Hepatocyte (in vitro differentiated cells): ENCODE measurements around the gene ANO2. TPM values are rescaled to one million over a fixed set of nuclear protein-coding genes. Genes with fewer than 3 reads are reported as not detected.

ENCODE experiments used
- DNase-seq: peaks from one replicate; pipeline ENCODE4 v3.0.0-alpha.2; 2016; ENCODE audit warnings: low spot score
- H2AFZ ChIP-seq: fragments of 200-600 bp; sonication (generic); 2 replicates; pipeline ENCODE4 v1.6.0; 2016; ENCODE audit warnings: antibody characterized with exemption, mild to moderate bottlenecking
- H3K27ac ChIP-seq: fragments of 200-600 bp; sonication (generic); 2 replicates; pipeline ENCODE4 v1.5.1; 2016; ENCODE audit warnings: mild to moderate bottlenecking
- H3K27me3 ChIP-seq: fragments of 200-600 bp; sonication (generic); 2 replicates; pipeline ENCODE4 v1.6.1; 2016
- H3K36me3 ChIP-seq: fragments of 200-600 bp; sonication (generic); replicated peaks from 2 replicates; pipeline ENCODE4 v1.5.1; 2016; ENCODE audit warnings: low read depth; ENCODE audit not compliant: insufficient read depth
- H3K4me1 ChIP-seq: fragments of 200-600 bp; sonication (generic); 2 replicates; pipeline ENCODE4 v1.5.1; 2016; ENCODE audit warnings: mild to moderate bottlenecking, moderate library complexity; ENCODE audit not compliant: insufficient read depth
- H3K4me2 ChIP-seq: fragments of 200-600 bp; sonication (generic); 2 replicates; pipeline ENCODE4 v1.6.0; 2016
- H3K4me3 ChIP-seq: fragments of 200-600 bp; sonication (generic); 2 replicates; pipeline ENCODE4 v1.5.1; 2016; ENCODE audit warnings: mild to moderate bottlenecking
- H3K79me2 ChIP-seq: fragments of 200-600 bp; sonication (generic); 2 replicates; pipeline ENCODE4 v1.6.0; 2017; ENCODE audit warnings: mild to moderate bottlenecking
- H3K9me2 ChIP-seq: fragments of 200-600 bp; sonication (generic); replicated peaks from 2 replicates; pipeline ENCODE4 v1.6.0; 2017; ENCODE audit warnings: mild to moderate bottlenecking; ENCODE audit not compliant: insufficient read depth
- H3K9me3 ChIP-seq: fragments of 200-600 bp; sonication (generic); 2 replicates; pipeline ENCODE4 v1.5.1; 2016; ENCODE audit warnings: low read depth, mild to moderate bottlenecking
- H4K20me1 ChIP-seq: fragments of 200-600 bp; sonication (generic); 2 replicates; pipeline ENCODE4 v1.6.0; 2016; ENCODE audit warnings: mild to moderate bottlenecking; ENCODE audit not compliant: insufficient read depth, poor library complexity, severe bottlenecking
- CTCF ChIP-seq: fragments of 200-600 bp; sonication (generic); IDR thresholded peaks from 2 replicates; pipeline ENCODE4 v1.5.1; 2016; ENCODE audit warnings: antibody characterized with exemption, mild to moderate bottlenecking; ENCODE audit not compliant: poor library complexity
- EZH2 ChIP-seq: fragments of 200-600 bp; sonication (generic); IDR thresholded peaks from 2 replicates; pipeline ENCODE4 v1.6.1; 2016; ENCODE audit warnings: antibody characterized with exemption, mild to moderate bottlenecking, borderline replicate concordance
- EZH2phosphoT487 ChIP-seq: fragments of 200-600 bp; sonication (generic); IDR thresholded peaks from one replicate; pipeline ENCODE4 v1.6.1; 2018; ENCODE audit warnings: antibody characterized with exemption, mild to moderate bottlenecking, low read depth, moderate library complexity; ENCODE audit not compliant: unreplicated experiment, severe bottlenecking
- WGBS: methylation state at CpG from one replicate; pipeline ENCODE4 v1.1.6; 2016; ENCODE audit warnings: low lambda C conversion rate; ENCODE audit errors: missing lambda C conversion rate; 5-methylcytosine and 5-hydroxymethylcytosine counted together
- polyA plus RNA-seq: library from polyadenylated mRNA; unstranded; fragments of >200 nt; fragmentation: Nextera tagmentation; extraction: Ambion mirVana; gene quantifications from 2 replicates; pipeline ENCODE4 v1.2.1, GENCODE V29; 2016
- total RNA-seq: library from RNA; depleted of rRNA; stranded (reverse); fragments of >200 nt; gene quantifications from 2 replicates; pipeline ENCODE4 v1.2.3, GENCODE V29; 2014

ANO2 gene
- total RNA-seq (0.44 and 1.9 TPM in 2 replicates), polyA plus RNA-seq (1.0 TPM in 1 of 2 replicates, not detected in the other)

DNA sequence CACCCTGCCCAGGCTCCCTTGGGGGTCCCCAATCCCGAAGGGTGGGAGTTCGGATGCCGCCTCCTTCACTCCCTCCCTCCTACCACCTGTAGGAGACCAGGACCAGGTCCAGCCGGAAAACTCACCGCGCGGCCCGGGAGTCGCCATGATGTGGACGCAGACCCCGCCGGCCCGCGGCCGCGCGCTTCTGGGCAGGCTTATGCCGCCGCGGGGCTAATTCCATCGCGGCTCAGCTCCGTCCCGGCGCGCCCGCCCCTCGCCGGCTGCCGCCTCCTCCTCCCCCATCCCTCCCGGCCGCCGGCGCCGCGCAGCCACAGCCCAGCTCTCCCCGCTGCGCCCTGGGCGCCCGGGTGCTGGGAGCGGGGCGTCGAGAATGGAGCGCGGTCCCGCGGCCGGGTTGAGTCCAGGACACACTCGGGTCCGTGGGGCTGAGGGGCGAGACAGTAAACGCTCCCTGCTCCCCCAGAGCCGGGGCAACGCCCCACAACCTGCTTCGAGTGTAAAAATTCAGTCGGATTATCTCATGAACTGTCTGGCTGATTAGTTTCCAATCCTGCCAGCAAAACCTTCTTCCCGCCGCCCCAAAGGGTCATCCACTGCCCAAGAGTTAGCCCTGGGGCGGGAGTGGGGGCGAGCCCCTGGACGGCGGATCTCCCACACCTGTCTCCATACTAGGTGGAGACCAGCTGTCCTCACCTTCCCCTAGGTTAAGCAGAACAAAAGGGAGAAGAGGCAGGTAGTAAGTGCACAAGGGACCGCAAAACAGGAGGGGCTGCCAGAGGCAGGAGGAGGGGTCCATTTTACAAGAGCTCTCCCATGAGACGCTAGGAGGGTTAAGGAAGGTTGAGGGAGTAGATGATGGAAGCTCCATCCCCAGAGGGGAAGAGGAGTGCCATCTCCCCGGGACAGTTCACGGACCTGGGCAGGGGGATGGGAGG is at the start of gene ANO2:
Gene ANO2 (minus strand): TSS at position 189 of the 938 bp plus-strand sequence. CDS start 42 bp downstream, at position 147.
- Histone ChIP-seq H3K4me3 (peak within 1 kb of the TSS; percentile 43), H3K27ac (no peak within 1 kb of the TSS), H3K9me2 (no peaks in the 10 kb centered on the region), H3K4me2 (peak within 1 kb of the TSS; percentile 94), H3K79me2 (no peaks in the 10 kb centered on the region), H3K9me3 (no peaks in the 10 kb centered on the region), H4K20me1 (no peaks in the 10 kb centered on the region), H2AFZ (peak within 1 kb of the TSS; percentile 92), H3K4me1 (no peaks in the 10 kb centered on the region), H3K27me3 (peaks cover 53% of the 10 kb centered on the region), H3K36me3 (no peaks in the 10 kb centered on the region)
- 4% methylated on average over 44 of the region's 66 CpGs for WGBS
- no peak for TF ChIP-seq CTCF
- TF ChIP-seq EZH2phosphoT487 = no peak
- TF ChIP-seq EZH2 = peak; percentile 17
- peak; percentile 73 for DNase-seq

DNA sequence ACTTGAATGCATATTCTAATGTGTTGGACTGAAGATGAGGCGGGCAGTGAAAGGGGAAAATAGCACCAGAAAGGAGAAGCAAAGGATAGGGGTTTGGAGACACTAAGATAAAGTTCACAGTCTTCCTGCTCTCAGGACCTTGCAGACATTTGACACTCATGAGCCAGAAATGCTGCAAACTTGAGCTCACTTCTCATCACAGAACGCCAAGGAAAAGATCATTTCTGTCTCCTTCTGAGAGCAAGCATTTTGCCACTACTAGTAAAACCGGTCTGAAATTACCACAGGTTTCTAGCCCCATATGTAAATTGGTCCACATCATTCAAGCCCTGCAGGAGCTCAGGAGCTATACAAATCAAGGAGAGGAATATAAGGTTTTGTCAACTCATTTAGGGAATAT is 44.6 kb upstream of the ANO2 start:
- Histone ChIP-seq H3K4me1 (no peaks in the 10 kb centered on the region), H3K27ac (no peak overlapping the region), H4K20me1 (no peaks in the 10 kb centered on the region), H3K4me2 (no peak overlapping the region), H3K9me3 (no peaks in the 10 kb centered on the region), H3K36me3 (no peaks in the 10 kb centered on the region), H3K79me2 (no peaks in the 10 kb centered on the region), H3K4me3 (no peak overlapping the region), H3K9me2 (no peaks in the 10 kb centered on the region), H2AFZ (no peak overlapping the region), H3K27me3 (no peaks in the 10 kb centered on the region)
- 78% methylated on average over 3 of the region's 3 CpGs for WGBS
- TF ChIP-seq EZH2 = no peak
- TF ChIP-seq EZH2phosphoT487 = no peak
- DNase-seq = no peak

GRCh38 chr12:5988659-5989116 is 43.6 kb upstream of the ANO2 start:
- H3K27me3 ChIP-seq = no peaks in the 10 kb centered on the region
- no peaks in the 10 kb centered on the region for H3K4me1 ChIP-seq
- TF ChIP-seq CTCF = peak; percentile 99
- TF ChIP-seq EZH2 = no peak
- TF ChIP-seq EZH2phosphoT487 = no peak
- H3K9me2 ChIP-seq = no peaks in the 10 kb centered on the region
- peak; percentile 91 for DNase-seq
- no peaks in the 10 kb centered on the region for H4K20me1 ChIP-seq
- no peak overlapping the region for H3K27ac ChIP-seq
- H3K36me3 ChIP-seq = no peaks in the 10 kb centered on the region
- no peak overlapping the region for H3K4me2 ChIP-seq
- no peak overlapping the region for H3K4me3 ChIP-seq
- H2AFZ ChIP-seq = no peak overlapping the region
- WGBS = 7% methylated on average over 10 of the region's 10 CpGs
- no peaks in the 10 kb centered on the region for H3K9me3 ChIP-seq
- H3K79me2 ChIP-seq = no peaks in the 10 kb centered on the region

DNA sequence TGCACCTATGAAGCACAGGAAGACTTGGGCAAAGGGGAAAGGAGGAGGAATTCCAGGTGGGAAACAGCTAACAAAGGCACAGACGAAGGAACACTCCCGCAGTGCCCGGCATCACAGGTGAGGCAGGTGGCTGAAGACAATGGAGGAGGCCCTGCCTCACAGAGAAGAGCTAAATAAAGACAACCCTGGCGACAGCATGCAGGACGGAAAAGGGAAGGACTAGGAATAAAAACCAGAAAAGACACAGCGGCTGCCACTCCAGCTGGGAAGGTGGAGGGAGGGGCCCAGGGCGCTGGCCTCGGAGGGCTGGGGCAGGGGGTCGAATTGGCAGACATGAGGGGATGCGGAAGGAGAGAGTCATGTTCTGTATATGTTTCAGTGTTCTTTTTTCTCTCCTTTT is 43.0 kb upstream of the ANO2 start:
- H3K27me3 ChIP-seq = no peaks in the 10 kb centered on the region
- no peaks in the 10 kb centered on the region for H3K4me1 ChIP-seq
- 64% methylated on average over 10 of the region's 10 CpGs for WGBS
- H4K20me1 ChIP-seq = no peaks in the 10 kb centered on the region
- H3K79me2 ChIP-seq = no peaks in the 10 kb centered on the region
- H3K9me2 ChIP-seq = no peaks in the 10 kb centered on the region
- H3K4me2 ChIP-seq = no peak overlapping the region
- TF ChIP-seq EZH2 = no peak
- TF ChIP-seq EZH2phosphoT487 = no peak
- no peak for TF ChIP-seq CTCF
- no peak for DNase-seq
- H3K27ac ChIP-seq = no peak overlapping the region
- no peaks in the 10 kb centered on the region for H3K9me3 ChIP-seq
- no peak overlapping the region for H2AFZ ChIP-seq
- H3K4me3 ChIP-seq = no peak overlapping the region
- H3K36me3 ChIP-seq = no peaks in the 10 kb centered on the region
